ENCODE data around the gene OR6Q1.

Gene OR6Q1

DNA sequence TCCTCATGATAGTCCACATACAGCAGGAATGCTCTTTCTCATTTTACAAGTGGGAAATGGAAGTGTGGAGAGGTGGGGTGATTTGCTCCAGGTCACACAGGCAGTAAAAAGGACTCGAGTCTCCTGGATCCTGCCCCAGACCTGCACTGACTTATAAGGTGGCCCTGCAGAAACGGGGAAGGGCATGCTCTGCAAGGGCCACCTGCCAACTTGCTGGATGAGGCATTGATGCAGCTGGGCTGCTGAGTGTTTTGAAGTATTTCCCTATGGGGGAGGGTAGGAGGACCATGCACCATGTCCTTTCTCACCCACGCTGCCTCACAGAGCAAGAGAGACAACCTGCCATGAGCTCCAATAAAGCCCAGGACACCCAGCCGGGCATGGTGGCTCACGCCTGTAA lies 36.9 kb downstream of the OR6Q1 start:
- Histone ChIP-seq H3K27ac (no peak overlapping the region), H3K4me3 (no peak overlapping the region), H3K4me1 (no peaks in the 10 kb centered on the region), H3K9me3 (no peaks in the 10 kb centered on the region), H3K27me3 (no peaks in the 10 kb centered on the region), H3K36me3 (no peaks in the 10 kb centered on the region)
- intact Hi-C loops (cut with DNase I; ENCODE audit: low total_unique reads): no loop called here
- TF ChIP-seq, protein P1, sequence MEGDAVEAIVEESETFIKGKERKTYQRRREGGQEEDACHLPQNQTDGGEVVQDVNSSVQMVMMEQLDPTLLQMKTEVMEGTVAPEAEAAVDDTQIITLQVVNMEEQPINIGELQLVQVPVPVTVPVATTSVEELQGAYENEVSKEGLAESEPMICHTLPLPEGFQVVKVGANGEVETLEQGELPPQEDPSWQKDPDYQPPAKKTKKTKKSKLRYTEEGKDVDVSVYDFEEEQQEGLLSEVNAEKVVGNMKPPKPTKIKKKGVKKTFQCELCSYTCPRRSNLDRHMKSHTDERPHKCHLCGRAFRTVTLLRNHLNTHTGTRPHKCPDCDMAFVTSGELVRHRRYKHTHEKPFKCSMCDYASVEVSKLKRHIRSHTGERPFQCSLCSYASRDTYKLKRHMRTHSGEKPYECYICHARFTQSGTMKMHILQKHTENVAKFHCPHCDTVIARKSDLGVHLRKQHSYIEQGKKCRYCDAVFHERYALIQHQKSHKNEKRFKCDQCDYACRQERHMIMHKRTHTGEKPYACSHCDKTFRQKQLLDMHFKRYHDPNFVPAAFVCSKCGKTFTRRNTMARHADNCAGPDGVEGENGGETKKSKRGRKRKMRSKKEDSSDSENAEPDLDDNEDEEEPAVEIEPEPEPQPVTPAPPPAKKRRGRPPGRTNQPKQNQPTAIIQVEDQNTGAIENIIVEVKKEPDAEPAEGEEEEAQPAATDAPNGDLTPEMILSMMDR (IDR thresholded peaks at IDR 0.05): no peak
- DNase-seq: no peak

DNA sequence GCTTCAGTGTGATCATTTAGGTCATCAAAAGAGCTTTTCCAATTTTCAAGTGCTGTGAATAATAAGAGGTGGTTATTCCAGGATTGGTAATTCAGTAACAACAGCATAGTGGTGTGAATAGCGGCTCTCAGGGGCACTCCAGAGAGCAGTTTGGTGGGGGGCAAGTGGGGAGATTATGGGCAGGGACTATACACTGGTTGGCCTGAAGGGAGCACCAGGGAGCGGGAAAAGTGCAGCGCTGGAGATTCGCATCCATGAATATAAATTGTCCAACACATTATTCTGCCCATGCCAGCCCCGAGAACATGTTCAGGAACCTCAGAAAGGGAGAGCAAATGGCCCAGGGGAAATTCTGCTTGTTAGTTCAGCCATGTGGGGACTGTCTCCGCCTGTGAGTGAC lies 37.9 kb downstream of the OR6Q1 start:
- no peaks in the 10 kb centered on the region for H3K4me1 ChIP-seq
- H3K4me3 ChIP-seq: no peak overlapping the region
- H3K9me3 ChIP-seq: no peaks in the 10 kb centered on the region
- H3K27ac ChIP-seq: no peak overlapping the region
- DNase-seq: no peak
- H3K36me3 ChIP-seq: no peaks in the 10 kb centered on the region
- no peaks in the 10 kb centered on the region for H3K27me3 ChIP-seq
- intact Hi-C loops (cut with DNase I; ENCODE audit: low total_unique reads): no loop called here
- TF ChIP-seq, protein P1 (IDR thresholded peaks at IDR 0.05): no peak

DNA sequence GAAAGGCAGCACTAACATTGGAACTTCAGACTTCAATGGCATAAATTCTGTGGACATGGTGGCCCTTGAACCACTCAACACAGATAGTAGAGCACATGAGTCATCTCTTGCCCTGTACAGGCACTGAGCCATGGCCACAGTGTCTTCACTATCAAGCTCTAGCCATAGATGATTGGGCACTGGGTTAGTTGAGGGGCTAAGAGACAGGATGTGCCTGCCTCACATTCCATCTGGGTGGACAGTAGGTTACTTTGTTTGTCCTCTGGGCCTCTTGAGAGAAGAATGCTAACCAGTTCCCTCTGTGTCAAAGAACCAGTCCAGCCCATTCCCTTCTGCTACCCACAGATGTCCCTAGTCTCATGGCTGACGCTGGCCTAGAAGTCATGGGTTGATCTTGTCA lies 39.8 kb downstream of the OR6Q1 start:
- DNase-seq: no peak
- H3K36me3 ChIP-seq: no peaks in the 10 kb centered on the region
- no peaks in the 10 kb centered on the region for H3K4me1 ChIP-seq
- H3K27ac ChIP-seq: no peak overlapping the region
- H3K27me3 ChIP-seq: no peaks in the 10 kb centered on the region
- TF ChIP-seq, protein P1 (IDR thresholded peaks at IDR 0.05): no peak
- H3K4me3 ChIP-seq: no peak overlapping the region
- H3K9me3 ChIP-seq: no peaks in the 10 kb centered on the region
- intact Hi-C loops (cut with DNase I; ENCODE audit: low total_unique reads): no loop called here

DNA sequence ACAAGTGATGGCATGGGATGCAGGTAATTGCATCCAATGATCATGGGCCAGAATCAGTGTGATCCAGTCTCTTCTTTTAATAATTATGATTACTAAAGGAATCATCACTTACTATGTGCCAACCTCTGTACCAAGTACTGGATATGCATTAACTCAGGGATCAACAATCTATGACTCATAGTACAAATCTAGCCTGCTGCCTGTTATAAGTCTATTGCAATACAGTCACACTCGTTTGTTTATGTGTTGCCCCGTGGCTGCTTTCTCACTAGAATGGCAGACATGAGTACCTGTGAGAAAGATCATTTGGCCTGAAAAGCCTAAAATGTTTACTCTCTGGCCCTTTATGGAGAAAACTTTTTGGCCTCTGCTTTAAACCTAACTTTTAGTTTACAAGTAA lies 45.0 kb downstream of the OR6Q1 start:
- no peaks in the 10 kb centered on the region for H3K27me3 ChIP-seq
- no peak overlapping the region for H3K4me3 ChIP-seq
- no peaks in the 10 kb centered on the region for H3K4me1 ChIP-seq
- intact Hi-C loops (cut with DNase I; ENCODE audit: low total_unique reads): no loop called here
- H3K36me3 ChIP-seq: no peaks in the 10 kb centered on the region
- DNase-seq: no peak
- TF ChIP-seq, protein P1 (IDR thresholded peaks at IDR 0.05): no peak
- no peaks in the 10 kb centered on the region for H3K9me3 ChIP-seq
- H3K27ac ChIP-seq: no peak overlapping the region

Measured in tibial artery (tissue), 4 donors.